GM10847 (cell line): ENCODE data around the gene KATNIP.

Experiments used
- POLR2A ChIP-seq: IDR thresholded peaks from 2 replicates; pipeline ENCODE4 v1.6.1; 2011; ENCODE audit not compliant: insufficient read length; ENCODE audit errors: extremely low read depth

The KATNIP gene

GRCh38 chr16:27549746-27550581, at the start of gene KATNIP, which contains the start of gene GTF3C1:
KATNIP (plus strand) TSS chr16:27550144; CDS start chr16:27550171, 27 bp downstream.
GTF3C1 (minus strand) TSS chr16:27549913; CDS start chr16:27549890, 23 bp downstream.
- peak; percentile 73 for TF ChIP-seq POLR2A

GRCh38 chr16:27500801-27501200, 49.1 kb upstream of the KATNIP start:
- TF ChIP-seq POLR2A: no peak

- no peak for TF ChIP-seq POLR2A
These were observed 46.3 kb upstream of the KATNIP start for GRCh38 chr16:27503662-27504061.

- TF ChIP-seq POLR2A: no peak
These were observed 44.4 kb upstream of the KATNIP start for GRCh38 chr16:27505297-27506236.

GRCh38 chr16:27506771-27507170, 43.2 kb upstream of the KATNIP start:
- TF ChIP-seq POLR2A: no peak

GRCh38 chr16:27508476-27508875, 41.5 kb upstream of the KATNIP start:
- no peak for TF ChIP-seq POLR2A

GRCh38 chr16:27511657-27512448, 38.1 kb upstream of the KATNIP start:
- no peak for TF ChIP-seq POLR2A

- TF ChIP-seq POLR2A: no peak
These were observed 35.1 kb upstream of the KATNIP start for GRCh38 chr16:27514806-27515205.

- no peak for TF ChIP-seq POLR2A
These were observed 34.0 kb upstream of the KATNIP start for GRCh38 chr16:27515874-27516353.

GRCh38 chr16:27516365-27516764, 33.6 kb upstream of the KATNIP start:
- TF ChIP-seq POLR2A: no peak

- no peak for TF ChIP-seq POLR2A
These were observed 32.3 kb upstream of the KATNIP start for GRCh38 chr16:27517664-27518063.

- TF ChIP-seq POLR2A: no peak
These were observed 31.7 kb upstream of the KATNIP start for GRCh38 chr16:27518226-27518625.

GRCh38 chr16:27520982-27521673, 28.8 kb upstream of the KATNIP start:
- TF ChIP-seq POLR2A: no peak

- no peak for TF ChIP-seq POLR2A
These were observed 27.7 kb upstream of the KATNIP start for GRCh38 chr16:27522173-27522707.
